PFSK-1 (cell line): Measurements from ENCODE around the gene CNGA3.

Source experiments
- POLR2AphosphoS5 ChIP-seq: IDR thresholded peaks from 2 replicates; pipeline ENCODE4 v1.6.1; 2012; ENCODE audit warnings: low read depth, mild to moderate bottlenecking, control low read depth, low read length, moderate library complexity
- REST ChIP-seq, 2 experiments: IDR thresholded peaks; 2 replicates each; pipeline versions ENCODE4 v1.6.1 to v1.8.0; 2011 to 2012; ENCODE audit warnings: low read depth in 2 of 2, low read length in 2 of 2, control low read depth in 1 of 2, inconsistent platforms in 1 of 2, mild to moderate bottlenecking in 1 of 2, moderate library complexity in 1 of 2; ENCODE audit not compliant: insufficient read depth in 1 of 2
- TAF1 ChIP-seq: IDR thresholded peaks from 2 replicates; pipeline ENCODE4 v1.6.1; 2012; ENCODE audit warnings: low read length, control low read depth, borderline replicate concordance; ENCODE audit not compliant: insufficient read depth

GRCh38 chr2:98378196-98378595 is 31.9 kb downstream of the CNGA3 start:
- TF ChIP-seq POLR2AphosphoS5 = no peak
- TF ChIP-seq TAF1 = no peak
- no peak for TF ChIP-seq REST (IDR thresholded peaks at IDR 0.05; ENCODE audit: insufficient read depth in 1 of 2, low read depth in 2 of 2, low read length in 2 of 2)
